ENCODE results near the gene ATP9A. TPM values are rescaled to one million over a fixed set of nuclear protein-coding genes. Genes with fewer than 3 reads are reported as not detected.
"Not testable (repeated sequence)": the region's sequence is repeated elsewhere in the genome, so short reads cannot be mapped to it uniquely, and the experiment has no call there.

Gene ATP9A
- total and polyA plus RNA-seq, 2 donors from 2014 or later = 7.1 to 40.2 TPM

DNA sequence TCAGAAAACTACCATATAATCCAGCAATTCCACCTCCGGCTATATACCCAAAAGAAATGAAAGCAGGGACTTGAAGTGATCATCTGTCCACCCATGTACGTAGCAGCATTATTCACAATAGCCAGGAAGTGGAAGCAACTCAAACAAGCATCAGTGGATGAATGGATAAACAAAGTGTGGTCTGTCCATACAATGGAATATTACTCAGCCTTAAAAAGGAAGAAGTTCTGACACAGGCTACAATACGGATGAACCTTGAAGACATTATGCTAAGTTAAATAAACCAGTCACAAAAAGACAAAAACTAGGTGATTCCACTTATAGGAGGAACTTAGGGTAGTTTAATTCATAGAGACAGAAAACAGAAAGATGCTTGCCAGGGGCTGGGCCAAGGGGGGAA, 76.5 kb downstream of the ATP9A start:
- TF ChIP-seq, protein P1, sequence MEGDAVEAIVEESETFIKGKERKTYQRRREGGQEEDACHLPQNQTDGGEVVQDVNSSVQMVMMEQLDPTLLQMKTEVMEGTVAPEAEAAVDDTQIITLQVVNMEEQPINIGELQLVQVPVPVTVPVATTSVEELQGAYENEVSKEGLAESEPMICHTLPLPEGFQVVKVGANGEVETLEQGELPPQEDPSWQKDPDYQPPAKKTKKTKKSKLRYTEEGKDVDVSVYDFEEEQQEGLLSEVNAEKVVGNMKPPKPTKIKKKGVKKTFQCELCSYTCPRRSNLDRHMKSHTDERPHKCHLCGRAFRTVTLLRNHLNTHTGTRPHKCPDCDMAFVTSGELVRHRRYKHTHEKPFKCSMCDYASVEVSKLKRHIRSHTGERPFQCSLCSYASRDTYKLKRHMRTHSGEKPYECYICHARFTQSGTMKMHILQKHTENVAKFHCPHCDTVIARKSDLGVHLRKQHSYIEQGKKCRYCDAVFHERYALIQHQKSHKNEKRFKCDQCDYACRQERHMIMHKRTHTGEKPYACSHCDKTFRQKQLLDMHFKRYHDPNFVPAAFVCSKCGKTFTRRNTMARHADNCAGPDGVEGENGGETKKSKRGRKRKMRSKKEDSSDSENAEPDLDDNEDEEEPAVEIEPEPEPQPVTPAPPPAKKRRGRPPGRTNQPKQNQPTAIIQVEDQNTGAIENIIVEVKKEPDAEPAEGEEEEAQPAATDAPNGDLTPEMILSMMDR (IDR thresholded peaks at IDR 0.05; ENCODE audit: borderline replicate concordance, extremely low read depth, insufficient read depth) = no peak
- Histone ChIP-seq H3K4me3 (ENCODE audit: low read length in 3 of 3) (no peak overlapping the region), H3K27ac (ENCODE audit: low read depth in 2 of 2, low read length in 2 of 2) (no peak overlapping the region), H3K27me3 (ENCODE audit: control insufficient read depth, insufficient read depth, low read length) (no peaks in the 10 kb centered on the region), H3K4me1 (ENCODE audit: control insufficient read depth in 2 of 3, insufficient read depth in 2 of 3, low read depth in 1 of 3, low read length in 3 of 3) (no peaks in the 10 kb centered on the region), H3K36me3 (ENCODE audit: control insufficient read depth in 2 of 3, insufficient read depth in 3 of 3, low read length in 3 of 3) (peaks cover 0 to 2% (median 0%) of the 10 kb centered on the region in 3 donors), H3K9me3 (ENCODE audit: control insufficient read depth in 2 of 3, insufficient read depth in 1 of 3, low read length in 3 of 3) (no peaks in the 10 kb centered on the region), H3K9ac (ENCODE audit: low read length in 3 of 3) (no peak overlapping the region)
- intact Hi-C loops (cut with DNase I) = no loop called here
- DNase-seq = no peak
- FAIRE-seq = no peak

DNA sequence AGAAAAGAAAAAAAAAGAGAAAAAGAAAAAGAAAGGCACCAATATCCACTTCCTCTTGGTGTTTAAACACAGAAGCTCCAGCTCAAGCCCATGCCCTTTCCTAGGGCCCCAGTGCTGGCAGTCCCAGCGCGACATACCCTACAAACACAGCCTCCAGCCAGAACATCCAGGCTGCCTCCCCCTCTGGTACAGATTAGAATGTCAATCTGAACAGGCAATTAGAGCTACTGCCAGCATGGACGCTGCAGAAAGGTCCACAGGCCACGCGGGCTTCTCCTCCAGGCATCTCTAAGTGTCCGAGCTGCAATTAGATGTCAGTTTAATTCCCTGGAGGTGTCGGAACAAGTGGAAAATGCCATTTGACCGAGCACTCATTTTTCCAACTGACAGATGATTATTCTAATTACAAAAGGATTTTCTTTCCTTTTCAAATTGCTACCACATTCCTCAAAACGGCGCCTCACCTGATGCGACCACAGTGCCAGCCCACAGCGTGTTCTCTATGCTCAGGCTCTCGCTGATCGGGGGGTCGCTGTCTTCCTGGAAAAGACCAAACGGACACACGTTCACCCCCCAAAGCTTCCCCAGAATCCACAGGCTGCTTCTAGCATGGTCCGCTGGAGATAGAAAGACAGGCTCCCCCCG, 79.5 kb downstream of the ATP9A start:
- FAIRE-seq = no peak
- no peak overlapping the region for H3K27ac ChIP-seq (ENCODE audit: low read depth in 2 of 2, low read length in 2 of 2)
- intact Hi-C loops (cut with DNase I) = no loop called here

GRCh38 chr20:51687630-51688029, 80.6 kb downstream of the ATP9A start:
- H3K36me3 ChIP-seq (ENCODE audit: control insufficient read depth in 2 of 3, insufficient read depth in 3 of 3, low read length in 3 of 3) = no peaks in the 10 kb centered on the region
- no peaks in the 10 kb centered on the region for H3K9me3 ChIP-seq (ENCODE audit: control insufficient read depth in 2 of 3, insufficient read depth in 1 of 3, low read length in 3 of 3)
- H3K4me3 ChIP-seq (ENCODE audit: low read length in 3 of 3) = no peak overlapping the region
- no peaks in the 10 kb centered on the region for H3K27me3 ChIP-seq (ENCODE audit: control insufficient read depth, insufficient read depth, low read length)
- H3K4me1 ChIP-seq (ENCODE audit: control insufficient read depth in 2 of 3, insufficient read depth in 2 of 3, low read depth in 1 of 3, low read length in 3 of 3) = no peaks in the 10 kb centered on the region
- FAIRE-seq (no peak), DNase-seq (no peak)
- intact Hi-C loops (cut with DNase I) = no loop called here
- no peak overlapping the region for H3K27ac ChIP-seq (ENCODE audit: low read depth in 2 of 2, low read length in 2 of 2)
- TF ChIP-seq, protein P1 (IDR thresholded peaks at IDR 0.05; ENCODE audit: borderline replicate concordance, extremely low read depth, insufficient read depth) = no peak
- H3K9ac ChIP-seq (ENCODE audit: low read length in 3 of 3) = no peak overlapping the region

More for the DNA sequence above, 79.5 kb downstream of the ATP9A start:
- no peaks in the 10 kb centered on the region for H3K27me3 ChIP-seq (ENCODE audit: control insufficient read depth, insufficient read depth, low read length)
- DNase-seq = no peak
- H3K36me3 ChIP-seq (ENCODE audit: control insufficient read depth in 2 of 3, insufficient read depth in 3 of 3, low read length in 3 of 3) = peaks cover 0 to 2% (median 0%) of the 10 kb centered on the region in 3 donors
- no peak overlapping the region for H3K4me3 ChIP-seq (ENCODE audit: low read length in 3 of 3)
- no peaks in the 10 kb centered on the region for H3K4me1 ChIP-seq (ENCODE audit: control insufficient read depth in 2 of 3, insufficient read depth in 2 of 3, low read depth in 1 of 3, low read length in 3 of 3)
- no peaks in the 10 kb centered on the region for H3K9me3 ChIP-seq (ENCODE audit: control insufficient read depth in 2 of 3, insufficient read depth in 1 of 3, low read length in 3 of 3)
- TF ChIP-seq, protein P1 (IDR thresholded peaks at IDR 0.05; ENCODE audit: borderline replicate concordance, extremely low read depth, insufficient read depth) = no peak
- H3K9ac ChIP-seq (ENCODE audit: low read length in 3 of 3) = no peak overlapping the region

GRCh38 chr20:51687108-51687507, 81.1 kb downstream of the ATP9A start:
- H3K4me3 ChIP-seq (ENCODE audit: low read length in 3 of 3) = no peak overlapping the region
- H3K9me3 ChIP-seq (ENCODE audit: control insufficient read depth in 2 of 3, insufficient read depth in 1 of 3, low read length in 3 of 3) = no peaks in the 10 kb centered on the region
- no peak for FAIRE-seq
- intact Hi-C loops (cut with DNase I) = no loop called here
- H3K27me3 ChIP-seq (ENCODE audit: control insufficient read depth, insufficient read depth, low read length) = no peaks in the 10 kb centered on the region
- H3K9ac ChIP-seq (ENCODE audit: low read length in 3 of 3) = no peak overlapping the region
- H3K36me3 ChIP-seq (ENCODE audit: control insufficient read depth in 2 of 3, insufficient read depth in 3 of 3, low read length in 3 of 3) = no peaks in the 10 kb centered on the region
- TF ChIP-seq, protein P1 (IDR thresholded peaks at IDR 0.05; ENCODE audit: borderline replicate concordance, extremely low read depth, insufficient read depth) = no peak
- H3K27ac ChIP-seq (ENCODE audit: low read depth in 2 of 2, low read length in 2 of 2) = no peak overlapping the region
- H3K4me1 ChIP-seq (ENCODE audit: control insufficient read depth in 2 of 3, insufficient read depth in 2 of 3, low read depth in 1 of 3, low read length in 3 of 3) = no peaks in the 10 kb centered on the region
- DNase-seq = no peak

- H3K4me1 ChIP-seq (ENCODE audit: control insufficient read depth in 2 of 3, insufficient read depth in 2 of 3, low read depth in 1 of 3, low read length in 3 of 3); H3K36me3 ChIP-seq (ENCODE audit: control insufficient read depth in 2 of 3, insufficient read depth in 3 of 3, low read length in 3 of 3); H3K27me3 ChIP-seq (ENCODE audit: control insufficient read depth, insufficient read depth, low read length); intact Hi-C loops (cut with DNase I); H3K4me3 ChIP-seq (ENCODE audit: low read length in 3 of 3); FAIRE-seq; H3K9ac ChIP-seq (ENCODE audit: low read length in 3 of 3); H3K27ac ChIP-seq (ENCODE audit: low read depth in 2 of 2, low read length in 2 of 2); H3K9me3 ChIP-seq (ENCODE audit: control insufficient read depth in 2 of 3, insufficient read depth in 1 of 3, low read length in 3 of 3); DNase-seq: not testable (repeated sequence)
These were observed 82.7 kb downstream of the ATP9A start for GRCh38 chr20:51685494-51685893.

All from kidney (tissue), 14 donors.